ENCODE measurements around the gene KRTAP4-4. TPM values are rescaled to one million over a fixed set of nuclear protein-coding genes. Genes with fewer than 3 reads are reported as not detected.
A peak's percentile ranks its signal among the peaks of the same experiment; 100 is the strongest.

Gene KRTAP4-4
- total RNA-seq, 1 donor from 2014 or later, result not detected

GRCh38 chr17:41186872-41187271 is 26.3 kb upstream of the KRTAP4-4 start:
- Histone ChIP-seq H3K36me3 (no peaks in the 10 kb centered on the region), H3K9me3 (no peaks in the 10 kb centered on the region), H3K27ac (no peak overlapping the region), H3K4me1 (no peaks in the 10 kb centered on the region), H3K4me3 (no peak overlapping the region), H3K27me3 (no peaks in the 10 kb centered on the region)
- TF ChIP-seq POLR2A (IDR thresholded peaks at IDR 0.05), result no peak
- TF ChIP-seq, protein P1, sequence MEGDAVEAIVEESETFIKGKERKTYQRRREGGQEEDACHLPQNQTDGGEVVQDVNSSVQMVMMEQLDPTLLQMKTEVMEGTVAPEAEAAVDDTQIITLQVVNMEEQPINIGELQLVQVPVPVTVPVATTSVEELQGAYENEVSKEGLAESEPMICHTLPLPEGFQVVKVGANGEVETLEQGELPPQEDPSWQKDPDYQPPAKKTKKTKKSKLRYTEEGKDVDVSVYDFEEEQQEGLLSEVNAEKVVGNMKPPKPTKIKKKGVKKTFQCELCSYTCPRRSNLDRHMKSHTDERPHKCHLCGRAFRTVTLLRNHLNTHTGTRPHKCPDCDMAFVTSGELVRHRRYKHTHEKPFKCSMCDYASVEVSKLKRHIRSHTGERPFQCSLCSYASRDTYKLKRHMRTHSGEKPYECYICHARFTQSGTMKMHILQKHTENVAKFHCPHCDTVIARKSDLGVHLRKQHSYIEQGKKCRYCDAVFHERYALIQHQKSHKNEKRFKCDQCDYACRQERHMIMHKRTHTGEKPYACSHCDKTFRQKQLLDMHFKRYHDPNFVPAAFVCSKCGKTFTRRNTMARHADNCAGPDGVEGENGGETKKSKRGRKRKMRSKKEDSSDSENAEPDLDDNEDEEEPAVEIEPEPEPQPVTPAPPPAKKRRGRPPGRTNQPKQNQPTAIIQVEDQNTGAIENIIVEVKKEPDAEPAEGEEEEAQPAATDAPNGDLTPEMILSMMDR (IDR thresholded peaks at IDR 0.05), result no peak
- no peak for TF ChIP-seq POLR2AphosphoS5 (IDR thresholded peaks at IDR 0.05; ENCODE audit: insufficient read depth in 1 of 2, low read depth in 1 of 2)
- no peak for DNase-seq (ENCODE audit: extremely low spot score in 2 of 2)
- intact Hi-C loops (cut with DNase I), result no loop called here

DNA sequence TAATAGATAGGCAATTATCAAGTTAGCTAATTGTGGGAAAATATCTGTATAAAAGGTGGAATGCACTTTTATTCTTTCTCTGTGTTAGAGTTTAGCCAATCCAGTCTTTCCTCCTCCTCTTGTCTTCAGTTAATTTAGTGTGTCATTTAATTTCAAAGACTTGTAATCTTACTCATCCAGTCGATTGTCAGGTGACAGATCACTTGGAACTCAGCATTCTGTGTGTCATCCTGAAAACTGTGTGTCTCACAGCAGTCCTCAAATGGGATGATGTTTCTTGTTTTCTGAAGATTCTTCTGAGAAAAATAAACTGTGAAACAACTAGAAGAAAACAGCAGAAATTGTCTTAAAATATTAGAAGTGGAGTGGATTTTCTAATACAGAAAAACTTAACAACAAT is 24.5 kb upstream of the KRTAP4-4 start:
- intact Hi-C loops (cut with DNase I), result no loop called here
- Histone ChIP-seq H3K4me1 (no peaks in the 10 kb centered on the region), H3K27ac (no peak overlapping the region), H3K36me3 (no peaks in the 10 kb centered on the region), H3K27me3 (no peaks in the 10 kb centered on the region), H3K4me3 (no peak overlapping the region), H3K9me3 (no peaks in the 10 kb centered on the region)
- DNase-seq (ENCODE audit: extremely low spot score in 2 of 2), result no peak
- no peak for TF ChIP-seq POLR2AphosphoS5 (IDR thresholded peaks at IDR 0.05; ENCODE audit: insufficient read depth in 1 of 2, low read depth in 1 of 2)
- TF ChIP-seq POLR2A (IDR thresholded peaks at IDR 0.05), result no peak
- TF ChIP-seq, protein P1 (IDR thresholded peaks at IDR 0.05), result no peak

GRCh38 chr17:41184480-41184961 is 24.0 kb upstream of the KRTAP4-4 start, which contains the start of gene KRTAP4-1:
Gene KRTAP4-1 (minus strand): TSS chr17:41184911. CDS start chr17:41184854, 57 bp downstream.
- Histone ChIP-seq H3K36me3 (no peaks in the 10 kb centered on the region), H3K27ac (no peak within 1 kb of the TSS), H3K9me3 (no peaks in the 10 kb centered on the region), H3K4me3 (no peak within 1 kb of the TSS), H3K4me1 (no peaks in the 10 kb centered on the region), H3K27me3 (no peaks in the 10 kb centered on the region)
- TF ChIP-seq POLR2A (IDR thresholded peaks at IDR 0.05), result no peak
- TF ChIP-seq, protein P1 (IDR thresholded peaks at IDR 0.05), result no peak
- no peak for TF ChIP-seq POLR2AphosphoS5 (IDR thresholded peaks at IDR 0.05; ENCODE audit: insufficient read depth in 1 of 2, low read depth in 1 of 2)
- intact Hi-C loops (cut with DNase I), result no loop called here
- no peak for DNase-seq (ENCODE audit: extremely low spot score in 2 of 2)

DNA sequence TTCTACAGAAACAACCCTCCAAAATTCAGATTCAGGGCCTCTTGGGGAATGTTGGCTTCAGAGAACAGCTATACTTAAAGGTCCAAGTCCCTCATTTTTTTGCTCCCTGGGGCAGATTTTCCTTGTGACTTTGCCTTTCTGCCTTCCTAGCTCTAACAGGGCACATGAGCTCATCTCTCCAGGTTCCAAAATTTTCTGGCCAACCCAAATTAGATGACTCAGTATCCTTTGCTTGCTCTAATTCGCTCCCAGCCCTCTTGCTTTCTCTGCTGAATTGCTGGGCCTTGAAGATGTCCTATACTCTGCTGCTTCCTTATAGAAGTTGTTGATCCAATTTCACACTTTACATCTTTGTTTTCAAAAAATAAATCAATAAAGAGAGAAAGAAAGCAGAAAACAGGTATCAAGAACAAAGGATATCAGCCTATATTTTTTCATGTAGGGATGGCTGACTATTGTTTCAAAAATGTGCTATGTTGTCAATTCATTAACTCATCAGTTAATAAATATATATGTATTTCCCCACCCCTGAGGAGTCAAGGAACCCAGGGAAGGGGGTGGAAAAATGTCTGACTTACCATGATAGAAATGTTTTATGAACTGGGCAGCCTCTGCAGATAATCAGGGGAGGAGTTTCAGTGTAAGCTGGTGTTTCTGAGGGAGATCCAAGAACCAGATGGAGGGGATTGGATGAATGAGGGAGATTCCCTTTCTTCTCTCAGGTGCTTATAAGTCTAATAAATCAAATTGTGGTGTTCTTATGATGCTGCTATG is 18.5 kb upstream of the KRTAP4-4 start:
- no peak for DNase-seq (ENCODE audit: extremely low spot score in 2 of 2)
- no peak overlapping the region for H3K4me3 ChIP-seq
- H3K36me3 ChIP-seq, result no peaks in the 10 kb centered on the region
- TF ChIP-seq POLR2AphosphoS5 (IDR thresholded peaks at IDR 0.05; ENCODE audit: insufficient read depth in 1 of 2, low read depth in 1 of 2), result no peak
- TF ChIP-seq, protein P1 (IDR thresholded peaks at IDR 0.05), result no peak
- no peak for TF ChIP-seq POLR2A (IDR thresholded peaks at IDR 0.05)
- peaks cover 4% of the 10 kb centered on the region for H3K4me1 ChIP-seq
- peak overlapping the region; percentile 44 for H3K27ac ChIP-seq
- intact Hi-C loops (cut with DNase I), result no loop called here
- no peaks in the 10 kb centered on the region for H3K27me3 ChIP-seq
- no peaks in the 10 kb centered on the region for H3K9me3 ChIP-seq

- H3K4me3 ChIP-seq, result no peak overlapping the region
- no peaks in the 10 kb centered on the region for H3K36me3 ChIP-seq
- H3K4me1 ChIP-seq, result peaks cover 4% of the 10 kb centered on the region
- DNase-seq (ENCODE audit: extremely low spot score in 2 of 2), result no peak
- TF ChIP-seq POLR2AphosphoS5 (IDR thresholded peaks at IDR 0.05; ENCODE audit: insufficient read depth in 1 of 2, low read depth in 1 of 2) (peak in 1 of 2 donors; percentile 34), POLR2A (IDR thresholded peaks at IDR 0.05) (no peak)
- TF ChIP-seq, protein P1 (IDR thresholded peaks at IDR 0.05), result no peak
- H3K27me3 ChIP-seq, result no peaks in the 10 kb centered on the region
- H3K9me3 ChIP-seq, result no peaks in the 10 kb centered on the region
- intact Hi-C loops (cut with DNase I), result no loop called here
- peak overlapping the region; percentile 44 for H3K27ac ChIP-seq
Measured at GRCh38 chr17:41178341-41178740, 17.8 kb upstream of the KRTAP4-4 start.
